Astrocyte (in vitro differentiated cells and primary cell): ENCODE results near the gene MAP1LC3B.

Experiments used
- CTCF ChIP-seq: IDR thresholded peaks from 2 replicates; pipeline ENCODE4 v1.5.1; 2011; ENCODE audit warnings: low read depth, mild to moderate bottlenecking, inconsistent platforms, low read length, moderate library complexity; ENCODE audit not compliant: insufficient read depth
- EZH2 ChIP-seq: IDR thresholded peaks from 2 replicates; pipeline ENCODE4 v1.6.1; 2012; ENCODE audit warnings: mild to moderate bottlenecking, low read length, inconsistent platforms; ENCODE audit not compliant: insufficient read depth

DNA sequence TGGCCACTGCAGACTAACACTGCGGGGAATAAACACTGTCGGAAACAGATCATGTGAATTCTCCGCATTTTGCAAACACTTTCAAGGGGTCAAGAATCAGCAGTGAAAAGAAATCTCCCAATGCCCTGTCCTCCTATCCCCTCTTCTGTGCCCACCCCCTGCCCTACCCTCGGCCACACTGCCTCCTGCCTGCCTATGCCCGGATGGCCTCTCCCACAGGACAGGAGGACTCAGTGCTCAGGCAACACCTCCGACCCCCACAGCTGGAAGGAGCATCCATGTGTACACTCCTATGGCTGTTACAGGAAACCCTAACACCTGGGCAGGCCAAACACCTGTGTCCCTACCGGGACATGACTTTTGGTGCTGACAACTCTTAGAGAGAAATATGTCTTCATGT, 33.0 kb upstream of the MAP1LC3B start:
- TF ChIP-seq CTCF: no peak
- no peak for TF ChIP-seq EZH2
